Esophagus squamous epithelium (tissue), 4 donors: ENCODE measurements around the gene CTAG1B.
"Not testable (repeated sequence)": the region's sequence is repeated elsewhere in the genome, so short reads cannot be mapped to it uniquely, and the experiment has no call there.

ENCODE experiments used
- CTCF ChIP-seq, 6 experiments: fragments of 450-650 bp in 4 of 6; fragments of 200-600 bp in 2 of 6; sonication (generic) in 2 of 6; IDR thresholded peaks; one replicate each; pipeline ENCODE4 v1.5.1; 2016 to 2019; ENCODE audit warnings: antibody characterized with exemption in 6 of 6, mild to moderate bottlenecking in 4 of 6, moderate library complexity in 4 of 6
- POLR2A ChIP-seq, 4 donors: fragments of 450-650 bp; IDR thresholded peaks; one replicate each; pipeline ENCODE4 v1.6.1; 2017; ENCODE audit warnings: antibody characterized with exemption in 4 of 4, mild to moderate bottlenecking in 4 of 4, moderate library complexity in 3 of 4

- TF ChIP-seq CTCF, POLR2A (IDR thresholded peaks at IDR 0.05): not testable (repeated sequence)
Measured at GRCh38 chrX:154573061-154573460, 46.0 kb downstream of the CTAG1B start.
